HepG2 (cell line): ENCODE data around the gene VWA1. TPM values are rescaled to one million over a fixed set of nuclear protein-coding genes. Genes with fewer than 3 reads are reported as not detected.

Source experiments
- ATRX ChIP-seq: sonication (generic); formaldehyde crosslinking; IDR thresholded peaks from 2 replicates; pipeline ENCODE4 v1.4.0; 2020; ENCODE audit warnings: missing genetic modification reagents, borderline replicate concordance
- GATAD1 ChIP-seq: IDR thresholded peaks from 2 replicates; pipeline ENCODE4 v1.6.1; 2016; ENCODE audit warnings: missing genetic modification reagents, missing compliant biosample characterization
- KAT8 ChIP-seq: IDR thresholded peaks from 2 replicates; pipeline ENCODE4 v1.6.1; 2016; ENCODE audit warnings: missing genetic modification reagents, missing compliant biosample characterization
- MAFK ChIP-seq, 2 experiments: IDR thresholded peaks in 1 of 2; conservative IDR thresholded peaks in 1 of 2; 2 replicates each; pipeline ENCODE4 v1.6.1; 2011; ENCODE audit warnings: improper control_type of control experiment in 2 of 2, low read length in 2 of 2
- MAX ChIP-seq: IDR thresholded peaks from 2 replicates; pipeline ENCODE4 v1.6.1; 2012; ENCODE audit warnings: inconsistent platforms
- MXI1 ChIP-seq: IDR thresholded peaks from 3 replicates; pipeline ENCODE4 v1.6.1; 2012; ENCODE audit warnings: low read depth, low read length, inconsistent platforms, borderline replicate concordance
- NFYC ChIP-seq: IDR thresholded peaks from 2 replicates; pipeline ENCODE4 v1.6.1; 2016; ENCODE audit warnings: missing genetic modification reagents, missing compliant biosample characterization
- NONO ChIP-seq, 2 experiments: fragments of 450-650 bp in 1 of 2; sonication (generic) in 1 of 2; formaldehyde crosslinking in 1 of 2; IDR thresholded peaks in 1 of 2; conservative IDR thresholded peaks in 1 of 2; 2 replicates each; pipeline versions ENCODE4 v1.6.1 to v1.8.0; 2017 to 2022; ENCODE audit warnings: mild to moderate bottlenecking in 1 of 2, missing genetic modification reagents in 1 of 2, moderate library complexity in 1 of 2
- NRL ChIP-seq: sonication (generic); formaldehyde crosslinking; IDR thresholded peaks from 2 replicates; pipeline ENCODE4 v1.5.0; 2020; ENCODE audit warnings: missing genetic modification reagents, mild to moderate bottlenecking, moderate library complexity, borderline replicate concordance
- POLR2A ChIP-seq, 2 experiments: IDR thresholded peaks; 2 replicates each; pipeline ENCODE4 v1.6.1; 2011; ENCODE audit warnings: low read depth in 2 of 2, low read length in 2 of 2, mild to moderate bottlenecking in 1 of 2, moderate library complexity in 1 of 2; ENCODE audit not compliant: insufficient read depth in 1 of 2
- RELA ChIP-seq: sonication (generic); formaldehyde crosslinking; IDR thresholded peaks from 2 replicates; pipeline ENCODE4 v1.4.0; 2020; ENCODE audit warnings: missing genetic modification reagents
- SPEN ChIP-seq: sonication (generic); formaldehyde crosslinking; IDR thresholded peaks from 2 replicates; pipeline ENCODE4 v1.5.1; 2020; ENCODE audit warnings: low read depth, mild to moderate bottlenecking, missing genetic modification reagents
- TFAP4 ChIP-seq: sonication (generic); IDR thresholded peaks from 2 replicates; pipeline ENCODE4 v1.6.1; 2016; ENCODE audit warnings: low read depth, borderline replicate concordance
- ZFX ChIP-seq: sonication (generic); formaldehyde crosslinking; IDR thresholded peaks from 2 replicates; pipeline ENCODE4 v1.4.0; 2020; ENCODE audit warnings: mild to moderate bottlenecking, low read depth, missing genetic modification reagents, moderate library complexity
- ZNF225 ChIP-seq: sonication (generic); formaldehyde crosslinking; IDR thresholded peaks from 2 replicates; pipeline ENCODE4 v1.4.0; 2020; ENCODE audit warnings: mild to moderate bottlenecking, missing genetic modification reagents
- ZNF407 ChIP-seq: sonication (generic); formaldehyde crosslinking; IDR thresholded peaks from one replicate; pipeline ENCODE4 v1.5.1; 2020; ENCODE audit warnings: mild to moderate bottlenecking, missing genetic modification reagents; ENCODE audit errors: not compliant biosample characterization
- ZNF605 ChIP-seq: sonication (generic); formaldehyde crosslinking; IDR thresholded peaks from 2 replicates; pipeline ENCODE4 v1.8.0; 2022; ENCODE audit warnings: mild to moderate bottlenecking, missing genetic modification reagents
- ZNF816 ChIP-seq: sonication (generic); formaldehyde crosslinking; IDR thresholded peaks from 2 replicates; pipeline ENCODE4 v1.8.0; 2022; ENCODE audit warnings: missing genetic modification reagents, mild to moderate bottlenecking, borderline replicate concordance
- ZNF879 ChIP-seq: sonication (generic); formaldehyde crosslinking; IDR thresholded peaks from 2 replicates; pipeline ENCODE4 v1.8.1; 2023; ENCODE audit warnings: missing genetic modification reagents
- ZSCAN25 ChIP-seq: sonication (generic); formaldehyde crosslinking; IDR thresholded peaks from 2 replicates; pipeline ENCODE4 v1.8.0; 2022; ENCODE audit warnings: mild to moderate bottlenecking, missing genetic modification reagents
- ZSCAN9 ChIP-seq: IDR thresholded peaks from 2 replicates; pipeline ENCODE4 v1.6.1; 2016; ENCODE audit warnings: borderline replicate concordance
- polyA plus RNA-seq, 8 experiments: library from polyadenylated mRNA; depleted of rRNA in 3 of 8; stranded (reverse) in 7 of 8; unstranded in 1 of 8; fragments of >200 nt; fragmentation: Illumina TruSeq in 4 of 8; extraction: Trizol in 4 of 8; gene quantifications; 2 replicates each; pipeline versions ENCODE4 v1.2.1 to v1.2.3, GENCODE V29; 2011 to 2016; ENCODE audit warnings: low read depth in 4 of 8, missing spikeins in 1 of 8, mixed read lengths in 1 of 8; ENCODE audit not compliant: insufficient read depth in 1 of 8
- total RNA-seq, 5 experiments: library from RNA; depleted of rRNA; stranded (reverse); fragments of >200 nt; fragmentation: Illumina TruSeq; extraction: Trizol; gene quantifications; 2 replicates each; pipeline ENCODE4 v1.2.3, GENCODE V29; 2016; ENCODE audit warnings: low read depth in 1 of 5

VWA1 gene
- total and polyA plus RNA-seq, 2 of the 13 experiments (the other 11 are each of a cell fraction or from before 2014, with no cell fraction given), result 40.9 to 57.5 TPM

DNA sequence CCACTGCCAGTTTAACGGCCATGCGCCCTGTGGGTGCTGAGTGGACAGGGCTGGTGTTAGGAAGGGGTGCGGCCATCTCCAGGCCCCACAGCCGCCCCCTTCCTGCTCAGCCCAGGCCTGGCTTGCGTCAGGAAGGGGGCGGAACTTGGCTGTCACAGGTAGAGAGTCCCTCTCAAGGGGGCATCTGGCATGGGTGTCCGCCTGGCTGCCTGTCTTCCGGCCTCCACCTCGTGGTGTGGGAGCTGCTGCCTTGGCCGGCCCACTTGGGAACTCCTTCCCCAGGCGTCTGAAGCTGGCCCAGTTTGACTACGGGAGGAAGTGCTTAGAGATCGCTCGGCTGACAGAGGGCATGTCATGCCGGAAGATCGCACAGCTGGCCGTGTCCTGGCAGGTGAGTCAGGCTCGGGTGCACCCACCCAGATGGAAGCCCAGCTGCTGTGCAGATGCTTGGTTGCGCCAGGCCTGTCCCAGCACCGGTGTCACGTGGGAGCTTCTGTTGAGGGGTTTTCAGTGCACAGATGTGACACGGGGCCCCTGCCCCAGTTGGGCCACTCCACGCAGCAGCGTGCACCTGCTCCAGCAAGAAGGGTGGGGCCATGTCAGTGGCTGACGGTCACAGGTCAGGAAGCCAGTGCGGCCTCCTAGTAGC, 27.0 kb downstream of the VWA1 start (continued):
- TF ChIP-seq ATRX, result no peak
- peak; percentile 74; the same call in 1 of the 2 replicates for TF ChIP-seq ZNF605 (CRISPR knock-in tag)
- TF ChIP-seq MXI1, result peak; percentile 54; the same call in 1 of the 3 replicates
- peak; percentile 25; the same call in 1 of the 2 replicates for TF ChIP-seq SPEN (CRISPR knock-in tag)
- TF ChIP-seq NRL (CRISPR knock-in tag), result 0 out of 2 replicates have a peak, but pooled peaks have one; percentile 24
- TF ChIP-seq NONO (IDR thresholded peaks at IDR 0.05), result no peak
- TF ChIP-seq NONO (CRISPR knock-in tag; conservative IDR thresholded peaks at IDR 0.05), result 0 out of 2 replicates have a peak, but pooled peaks have one; percentile 17
- no peak for TF ChIP-seq ZSCAN9
- peak; percentile 83; the same call in 1 of the 2 replicates for TF ChIP-seq TFAP4
- TF ChIP-seq ZFX (CRISPR knock-in tag), result peak; percentile 73
- peak in 1 of 2 experiments; percentile 40; a peak in 1 of 4 replicates for TF ChIP-seq POLR2A (IDR thresholded peaks at IDR 0.05; ENCODE audit: insufficient read depth in 1 of 2, low read depth in 2 of 2, low read length in 2 of 2)
- 0 out of 2 replicates have a peak, but pooled peaks have one; percentile 49 for TF ChIP-seq ZNF225
- TF ChIP-seq KAT8 (CRISPR knock-in tag), result peak; percentile 24; the same call in 1 of the 2 replicates
- 0 out of 2 replicates have a peak, but pooled peaks have one; percentile 21 for TF ChIP-seq NFYC (CRISPR knock-in tag)
- peak; percentile 62; the same call in 1 of the 2 replicates for TF ChIP-seq ZSCAN25 (CRISPR knock-in tag)
- TF ChIP-seq RELA, result 0 out of 2 replicates have a peak, but pooled peaks have one; percentile 30
- no peak for TF ChIP-seq ZNF879
- peak; percentile 27 for TF ChIP-seq ZNF407 (CRISPR knock-in tag)
- TF ChIP-seq MAFK (conservative IDR thresholded peaks at IDR 0.05 in 1 of 2, IDR thresholded peaks at IDR 0.05 in 1 of 2; ENCODE audit: low read length in 2 of 2), result no peak
- TF ChIP-seq MAX, result peak; percentile 65
- no peak for TF ChIP-seq ZNF816
- TF ChIP-seq GATAD1 (CRISPR knock-in tag), result 0 out of 2 replicates have a peak, but pooled peaks have one; percentile 18
